Endothelial cell of hepatic sinusoid (primary cell): ENCODE measurements around the gene HS3ST3A1.

Experiments used
- in situ Hi-C: cut with HindIII; loops from 2 replicates; pipeline ENCODE4 v1.10.0; 2017; ENCODE audit warnings: low sequenced_read_pairs

Gene HS3ST3A1

DNA sequence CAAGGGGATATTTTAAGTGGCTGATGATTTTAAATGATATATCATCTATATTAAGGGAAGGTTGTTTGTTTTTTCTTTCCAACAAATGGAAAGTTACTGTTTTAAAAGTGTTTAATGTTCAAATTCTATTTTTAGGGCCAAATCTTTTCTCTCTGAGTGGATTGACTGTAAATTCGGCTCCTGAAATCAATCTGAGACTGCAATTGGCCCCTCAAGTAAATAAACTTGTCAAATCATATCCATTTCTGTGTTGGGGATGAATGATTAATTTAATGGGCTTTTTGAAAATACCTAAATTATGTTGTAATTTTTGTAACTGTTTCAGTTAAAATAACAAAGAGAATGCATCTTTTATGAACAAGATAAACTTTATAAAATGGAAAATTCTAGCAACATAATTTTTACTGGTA is 2.6 kb downstream of the HS3ST3A1 start:
- in situ Hi-C loops: loop anchor here (25.0 kb wide), 1 partner anchor 713 kb away; the partner anchor contains the start of gene HS3ST3B1

DNA sequence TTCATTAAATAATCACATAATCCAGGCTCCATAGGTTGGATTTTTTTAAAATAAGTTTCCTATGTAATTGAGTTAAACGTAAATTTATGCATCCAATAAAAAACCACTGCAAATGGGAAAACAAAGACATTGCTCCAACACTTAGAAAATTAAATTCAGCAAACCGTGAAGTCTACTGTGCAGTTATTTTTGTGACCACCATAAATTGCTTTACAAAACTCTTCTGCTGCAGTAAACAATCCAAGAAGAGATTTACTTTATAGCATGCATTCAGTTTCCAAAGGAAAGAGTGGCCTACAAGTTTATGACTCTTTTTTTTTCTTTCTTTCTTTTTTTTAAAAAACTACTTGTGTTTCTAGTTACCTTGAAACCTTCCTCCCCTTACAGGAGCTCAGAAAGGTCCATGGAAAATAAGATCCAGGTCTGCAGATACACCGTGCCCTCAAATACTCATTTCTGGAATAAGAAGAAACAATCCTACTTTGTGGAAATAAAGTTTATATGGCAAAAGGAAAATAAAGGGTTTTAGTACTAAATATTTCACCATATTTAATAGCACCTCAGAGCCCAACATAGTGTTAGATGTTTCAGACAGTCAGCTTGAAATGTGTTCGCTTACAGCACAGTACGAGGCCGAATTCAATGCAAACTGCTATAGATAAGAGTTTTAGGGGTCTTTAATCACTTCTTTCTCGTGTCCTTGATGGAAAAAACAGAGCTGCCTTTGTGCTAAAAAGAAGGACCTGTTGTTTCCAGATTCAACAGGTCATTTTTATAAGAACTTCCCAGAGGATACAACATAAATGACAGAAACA is 3.2 kb downstream of the HS3ST3A1 start:
- in situ Hi-C loops: loop anchor here (25.0 kb wide), 1 partner anchor 714 kb away; the partner anchor contains the start of gene HS3ST3B1

DNA sequence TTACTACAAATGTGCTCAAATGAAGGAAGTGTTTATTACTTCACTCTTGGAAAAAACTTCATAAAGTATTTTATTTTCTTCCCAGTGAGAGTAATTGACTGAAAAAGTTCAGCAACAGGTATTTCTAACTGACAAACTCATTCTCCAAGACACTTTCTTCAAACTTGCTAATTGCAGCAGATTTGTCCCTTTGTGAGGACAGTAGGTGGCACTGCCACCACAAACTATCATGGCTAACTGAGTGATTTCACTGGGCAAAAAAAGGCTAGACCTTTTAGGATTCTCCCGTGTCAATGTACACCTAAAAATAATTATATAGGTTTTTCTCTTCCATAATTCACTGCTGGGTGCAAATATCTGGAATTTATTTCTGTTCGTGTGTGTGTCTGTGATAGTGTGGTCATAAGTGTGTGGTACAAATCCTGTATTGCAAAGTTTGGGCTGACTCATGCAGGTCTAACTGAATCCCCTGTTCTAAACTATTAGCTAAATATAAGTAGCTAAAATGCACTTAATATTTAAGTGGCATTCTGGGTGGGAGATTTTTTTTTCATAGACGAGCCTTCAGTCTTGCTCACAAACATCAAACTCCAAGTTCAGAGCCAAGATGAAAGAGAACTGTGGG is 3.9 kb downstream of the HS3ST3A1 start:
- in situ Hi-C loops: loop anchor here (25.0 kb wide), 1 partner anchor 714 kb away; the partner anchor contains the start of gene HS3ST3B1

DNA sequence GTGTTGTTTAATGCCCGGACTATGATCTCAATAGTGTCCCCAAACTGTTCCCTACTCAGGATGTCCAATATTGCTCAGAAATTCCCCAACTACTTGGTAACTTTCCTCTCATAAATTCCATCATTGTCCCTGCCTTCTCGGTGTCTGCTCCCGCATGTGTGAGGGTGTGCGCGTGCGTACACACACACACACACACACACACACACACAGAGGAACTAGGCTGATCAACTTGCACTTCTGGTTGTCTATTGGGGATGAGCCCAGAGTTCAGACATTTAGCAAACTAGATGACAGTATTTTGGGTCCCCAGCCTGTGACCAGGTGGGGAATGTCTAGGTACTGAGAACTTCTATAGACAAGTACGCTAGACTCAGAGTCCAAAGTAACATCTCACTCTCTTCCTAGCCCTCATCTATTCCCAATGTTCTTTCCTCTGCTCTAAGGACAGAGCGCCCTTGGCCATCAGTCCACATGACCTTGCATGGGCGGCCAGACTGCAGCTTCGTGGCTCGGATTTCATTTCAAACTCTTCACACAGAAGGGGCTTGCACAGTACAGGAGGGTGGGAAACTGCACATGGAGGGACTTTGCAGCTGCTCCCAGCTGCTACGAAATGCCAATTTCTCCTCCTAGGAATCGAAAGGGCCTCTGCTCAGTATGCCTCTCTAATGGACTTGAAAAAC is 5.3 kb downstream of the HS3ST3A1 start:
- in situ Hi-C loops: loop anchor here (25.0 kb wide), 1 partner anchor 716 kb away; the partner anchor contains the start of gene HS3ST3B1

DNA sequence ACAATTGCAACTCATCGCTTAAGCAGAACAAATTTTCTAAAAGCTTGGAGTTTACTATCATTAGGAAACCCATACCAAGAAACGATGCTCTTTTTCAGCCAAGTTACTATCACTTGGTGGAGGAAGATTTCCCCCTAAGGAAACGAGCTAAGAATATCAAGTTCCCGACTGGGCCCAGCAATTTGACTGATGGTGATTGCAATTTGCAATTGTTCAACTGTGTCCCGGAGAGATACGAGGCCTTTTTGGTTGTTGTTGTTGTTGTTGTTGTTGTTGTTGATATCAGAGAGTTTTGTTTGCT is 6.2 kb downstream of the HS3ST3A1 start:
- in situ Hi-C loops: loop anchor here (25.0 kb wide), 1 partner anchor 717 kb away; the partner anchor contains the start of gene HS3ST3B1

DNA sequence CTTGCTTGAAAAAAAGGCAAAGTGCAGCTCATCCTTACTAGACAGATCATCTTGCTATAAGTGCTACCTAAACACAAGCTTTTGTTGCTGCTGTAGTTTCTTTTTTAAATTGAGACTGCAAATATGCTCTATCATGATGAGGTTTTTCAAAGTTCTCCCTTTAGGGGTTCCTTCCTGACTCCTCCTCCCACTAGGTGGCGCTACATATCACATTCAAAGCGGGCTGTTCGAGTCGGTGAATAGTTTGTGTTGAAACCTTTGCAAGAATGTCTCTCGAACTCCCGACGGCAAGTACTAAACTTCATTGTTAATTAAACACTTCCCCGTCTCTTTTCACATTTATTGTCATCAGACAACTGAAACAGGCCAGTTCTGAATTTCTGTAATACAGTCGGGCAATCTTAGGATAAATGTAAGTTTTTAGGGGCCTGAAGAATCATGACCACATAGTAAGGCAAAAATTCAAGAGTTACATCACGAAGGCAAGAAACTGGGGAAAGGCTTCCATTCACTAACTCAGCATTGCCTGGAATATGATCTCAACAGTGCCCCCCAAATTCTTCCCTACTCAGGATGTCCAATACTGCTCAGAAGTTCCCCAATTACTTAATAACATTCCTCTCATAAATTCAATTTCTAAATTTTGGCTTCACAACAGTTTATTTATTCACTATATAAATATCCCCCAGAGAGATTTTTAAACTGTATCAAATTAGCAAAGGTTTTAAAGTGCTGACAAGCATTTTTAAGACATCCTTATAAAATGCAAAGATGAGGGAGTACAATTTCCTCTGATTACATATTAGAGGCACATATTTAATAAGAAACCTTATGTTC is 6.7 kb downstream of the HS3ST3A1 start:
- in situ Hi-C loops: loop anchor here (25.0 kb wide), 1 partner anchor 717 kb away; the partner anchor contains the start of gene HS3ST3B1

DNA sequence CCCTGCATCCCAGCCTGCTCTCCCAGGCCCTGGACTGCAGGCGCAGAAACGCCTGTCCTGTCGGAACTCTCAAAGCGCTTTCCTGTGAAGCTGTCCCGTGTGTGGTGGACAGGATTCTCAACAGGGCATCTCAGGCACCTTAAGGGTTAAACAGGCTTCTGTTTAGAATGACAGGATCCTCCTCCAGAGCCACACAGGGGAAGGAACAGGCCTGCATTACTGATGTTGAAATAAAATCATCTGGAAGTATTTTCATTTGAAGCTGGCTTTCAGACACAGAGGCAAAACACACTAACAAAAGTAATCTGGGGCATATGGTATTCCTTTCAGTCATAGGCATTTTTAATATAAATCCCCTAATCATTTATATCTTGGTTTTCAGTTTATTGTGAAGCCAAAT is 7.4 kb downstream of the HS3ST3A1 start:
- in situ Hi-C loops: loop anchor here (25.0 kb wide), 1 partner anchor 718 kb away; the partner anchor contains the start of gene HS3ST3B1

DNA sequence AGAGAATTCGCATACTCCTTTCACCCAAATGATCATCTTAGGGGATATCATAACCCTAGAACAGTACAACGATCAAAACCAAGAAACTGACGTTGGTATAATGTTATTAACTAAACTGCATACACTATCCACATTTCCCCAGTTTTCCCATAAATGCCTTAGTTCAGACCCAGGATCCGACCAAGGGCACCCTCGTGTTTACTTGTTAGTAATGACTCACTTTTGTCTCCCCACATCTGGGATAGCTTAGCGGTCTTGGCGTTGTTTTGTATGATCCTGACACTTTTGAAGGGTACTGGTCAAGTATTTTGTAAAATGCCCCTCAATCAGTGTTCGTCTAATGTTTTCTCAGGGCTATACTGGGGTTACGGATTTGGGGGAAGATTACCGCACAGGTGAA is 8.0 kb downstream of the HS3ST3A1 start:
- in situ Hi-C loops: loop anchor here (25.0 kb wide), 1 partner anchor 719 kb away; the partner anchor contains the start of gene HS3ST3B1

DNA sequence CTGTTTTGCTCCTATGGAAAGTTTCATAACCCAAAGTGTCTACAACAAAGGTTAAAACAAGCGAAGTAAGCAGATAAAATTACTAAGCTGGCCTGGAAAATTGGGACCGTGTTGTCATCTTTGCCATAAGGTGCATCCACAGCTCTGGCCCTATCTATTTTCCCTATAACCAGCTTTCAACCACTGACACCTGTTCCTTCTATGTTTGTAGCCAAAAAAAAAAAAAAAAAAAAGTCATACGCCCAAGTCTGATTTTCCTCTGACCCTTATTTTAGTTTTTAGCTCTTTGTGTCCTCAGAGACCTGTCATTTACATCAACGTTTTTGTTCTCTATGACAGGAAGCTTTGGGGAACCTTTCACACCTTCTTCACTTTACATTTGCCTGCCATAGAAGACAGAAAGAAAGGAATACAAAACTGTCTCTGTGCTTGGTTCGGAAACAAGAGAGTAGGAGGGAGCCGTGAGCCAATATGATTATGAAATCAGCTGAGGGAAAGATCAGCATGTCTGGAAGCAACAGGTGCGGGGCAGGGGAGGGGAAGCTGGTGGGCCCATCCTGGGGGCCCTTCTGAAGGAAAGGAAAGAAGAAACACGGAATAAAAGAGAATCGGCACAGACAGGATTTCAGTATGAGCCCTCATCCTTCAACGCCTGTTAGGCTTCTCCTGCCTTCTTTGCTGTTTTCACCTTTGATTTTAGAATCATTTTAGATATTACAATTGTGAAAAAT is 8.5 kb downstream of the HS3ST3A1 start:
- in situ Hi-C loops: loop anchor here (25.0 kb wide), 1 partner anchor 719 kb away; the partner anchor contains the start of gene HS3ST3B1

DNA sequence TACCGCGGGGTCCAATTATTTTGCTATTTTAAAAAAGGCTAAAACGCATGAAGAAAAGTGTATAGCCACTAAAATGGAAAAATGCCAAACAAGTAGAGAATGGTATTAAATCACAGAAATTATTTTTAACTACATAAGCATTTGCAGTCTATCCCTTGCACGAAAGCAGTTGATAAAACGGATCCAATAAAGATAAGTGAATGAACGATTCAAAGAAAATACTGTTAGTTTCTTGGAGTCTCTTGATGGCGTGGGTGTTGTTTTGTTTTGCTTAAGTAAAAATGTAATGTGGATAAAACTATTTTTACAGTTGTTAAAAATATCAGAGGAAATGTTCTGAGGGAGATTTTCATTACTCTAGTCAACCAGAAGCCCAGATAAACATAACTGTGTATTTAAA is 9.3 kb downstream of the HS3ST3A1 start:
- in situ Hi-C loops: loop anchor here (25.0 kb wide), 1 partner anchor 720 kb away; the partner anchor contains the start of gene HS3ST3B1

DNA sequence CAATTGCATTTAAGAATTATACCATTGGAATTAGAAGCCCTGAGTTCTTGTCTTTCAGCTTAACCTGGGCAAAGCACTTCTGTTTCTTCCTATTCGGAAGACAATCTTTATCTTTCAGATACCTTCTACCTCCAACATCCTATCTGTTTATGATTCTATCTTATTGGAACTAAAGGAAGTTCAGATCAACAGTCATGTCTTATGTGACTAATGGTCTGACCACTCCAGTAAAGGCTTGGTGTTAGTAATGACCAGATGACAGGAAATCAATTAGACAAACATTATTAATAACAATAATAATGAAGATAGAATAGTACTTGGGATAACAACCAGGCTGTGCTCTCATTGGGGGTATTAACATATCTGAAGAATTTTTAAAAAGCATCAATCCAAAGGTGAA is 11.3 kb downstream of the HS3ST3A1 start:
- in situ Hi-C loops: loop anchor here (25.0 kb wide), 1 partner anchor 722 kb away; the partner anchor contains the start of gene HS3ST3B1

DNA sequence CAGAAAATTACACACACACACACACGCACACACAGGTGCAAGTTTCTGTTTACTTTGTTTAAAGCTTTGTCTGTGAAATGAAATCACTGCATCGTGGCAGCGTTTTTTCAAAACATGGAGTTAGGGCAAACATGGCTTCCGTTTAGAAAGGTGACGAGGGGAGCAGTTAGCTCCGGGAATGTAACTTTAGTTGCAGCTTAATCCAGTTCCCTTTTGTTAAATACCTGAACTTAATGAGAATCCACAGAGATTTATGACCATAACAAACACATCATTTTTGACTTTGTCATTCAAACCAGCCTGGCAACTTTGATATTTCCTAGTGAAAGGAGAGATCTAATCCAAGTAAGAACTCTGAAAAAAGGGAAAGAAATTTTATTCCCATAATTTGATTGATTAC is 12.1 kb downstream of the HS3ST3A1 start:
- in situ Hi-C loops: loop anchor here (25.0 kb wide), 1 partner anchor 723 kb away; the partner anchor contains the start of gene HS3ST3B1

DNA sequence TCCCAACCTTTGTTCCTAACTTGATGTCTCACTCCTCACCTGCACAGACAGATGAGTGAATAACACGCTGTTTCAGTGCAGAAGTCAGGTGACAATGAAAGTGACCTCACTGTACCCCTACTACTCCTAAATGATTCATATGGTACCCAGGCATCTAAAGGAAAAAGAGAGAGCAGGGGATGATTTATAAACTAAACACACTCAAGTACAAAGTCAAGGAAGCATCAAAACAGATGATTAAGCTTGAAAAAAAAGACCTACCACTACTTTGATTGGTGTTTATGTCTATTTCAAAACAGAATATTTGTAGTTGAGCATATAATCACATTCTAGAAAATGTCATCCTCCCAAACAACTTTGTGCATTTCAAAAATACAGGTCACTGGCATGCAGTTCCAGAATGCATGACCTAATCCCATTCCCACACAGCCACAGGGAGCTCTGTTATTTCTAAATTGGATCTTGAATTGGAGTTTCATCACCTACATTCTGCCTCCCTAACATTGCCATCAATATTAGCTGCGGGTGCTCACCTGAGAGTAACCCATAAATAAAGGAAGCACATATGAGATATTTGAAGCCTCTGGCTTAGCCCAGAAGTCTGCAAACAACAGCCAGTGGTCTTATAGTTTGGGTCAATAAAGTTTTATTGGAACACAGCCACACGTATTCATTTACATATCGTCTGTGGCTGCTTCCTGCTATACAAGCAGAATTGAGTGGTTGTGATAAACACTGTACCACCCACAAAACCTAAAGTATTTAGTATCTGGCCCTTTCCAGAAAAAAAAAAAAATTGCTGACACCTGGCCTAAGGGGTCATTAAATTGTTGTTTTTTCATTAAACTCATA is 14.0 kb downstream of the HS3ST3A1 start:
- in situ Hi-C loops: loop anchor here (25.0 kb wide), 1 partner anchor 725 kb away; the partner anchor contains the start of gene HS3ST3B1

DNA sequence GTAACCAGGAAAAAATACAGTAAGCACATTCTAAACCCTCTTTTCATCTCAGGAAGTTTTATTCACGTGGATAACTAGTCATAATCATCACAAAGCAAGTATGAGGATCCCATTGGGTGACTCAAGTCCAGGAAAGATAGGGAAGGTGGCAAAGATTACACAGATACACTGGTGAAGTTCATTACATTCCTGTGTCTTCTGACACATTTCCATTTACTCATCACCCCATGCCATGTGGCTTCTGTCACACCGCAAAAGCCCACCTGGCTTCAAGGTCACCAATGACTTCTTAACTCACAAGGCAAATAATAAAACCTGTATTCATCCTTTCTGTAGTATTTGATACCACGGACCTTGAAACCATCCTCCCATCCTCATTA is 17.0 kb downstream of the HS3ST3A1 start:
- in situ Hi-C loops: loop anchor here (25.0 kb wide), 1 partner anchor 728 kb away; the partner anchor contains the start of gene HS3ST3B1

DNA sequence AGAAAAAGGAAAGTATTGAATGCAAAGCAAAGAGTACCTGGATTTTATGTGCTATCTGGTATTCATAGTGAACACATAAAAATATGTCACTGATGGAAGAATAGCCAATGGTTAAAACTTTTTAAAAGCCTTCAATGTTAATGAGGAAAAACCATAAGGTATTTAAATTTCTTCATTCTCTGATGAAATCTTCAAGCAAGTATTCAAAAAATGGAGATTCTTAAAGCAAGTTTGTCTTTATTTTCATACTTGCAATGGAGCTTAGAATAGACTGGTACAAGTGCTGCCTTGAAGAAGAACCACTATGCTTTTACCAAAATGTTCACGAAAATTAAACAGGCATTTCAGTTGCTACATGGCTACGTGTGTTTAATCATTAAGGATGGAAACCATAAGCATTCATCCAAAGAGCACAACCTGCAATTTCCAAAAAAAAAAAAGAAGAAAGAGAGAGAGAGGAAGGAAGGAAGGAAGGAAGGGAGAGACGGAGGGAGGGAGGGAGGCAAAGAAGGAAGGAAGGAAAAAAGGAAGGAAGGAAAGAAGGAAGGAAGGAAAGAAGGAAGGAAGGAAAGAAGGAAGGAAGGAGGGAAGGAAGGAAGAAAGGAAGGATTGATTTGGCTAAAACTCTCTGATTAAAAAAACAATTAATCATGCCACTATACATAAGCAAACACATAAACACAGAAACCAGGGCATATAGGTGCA is 17.6 kb downstream of the HS3ST3A1 start:
- in situ Hi-C loops: loop anchor here (25.0 kb wide), 1 partner anchor 728 kb away; the partner anchor contains the start of gene HS3ST3B1

DNA sequence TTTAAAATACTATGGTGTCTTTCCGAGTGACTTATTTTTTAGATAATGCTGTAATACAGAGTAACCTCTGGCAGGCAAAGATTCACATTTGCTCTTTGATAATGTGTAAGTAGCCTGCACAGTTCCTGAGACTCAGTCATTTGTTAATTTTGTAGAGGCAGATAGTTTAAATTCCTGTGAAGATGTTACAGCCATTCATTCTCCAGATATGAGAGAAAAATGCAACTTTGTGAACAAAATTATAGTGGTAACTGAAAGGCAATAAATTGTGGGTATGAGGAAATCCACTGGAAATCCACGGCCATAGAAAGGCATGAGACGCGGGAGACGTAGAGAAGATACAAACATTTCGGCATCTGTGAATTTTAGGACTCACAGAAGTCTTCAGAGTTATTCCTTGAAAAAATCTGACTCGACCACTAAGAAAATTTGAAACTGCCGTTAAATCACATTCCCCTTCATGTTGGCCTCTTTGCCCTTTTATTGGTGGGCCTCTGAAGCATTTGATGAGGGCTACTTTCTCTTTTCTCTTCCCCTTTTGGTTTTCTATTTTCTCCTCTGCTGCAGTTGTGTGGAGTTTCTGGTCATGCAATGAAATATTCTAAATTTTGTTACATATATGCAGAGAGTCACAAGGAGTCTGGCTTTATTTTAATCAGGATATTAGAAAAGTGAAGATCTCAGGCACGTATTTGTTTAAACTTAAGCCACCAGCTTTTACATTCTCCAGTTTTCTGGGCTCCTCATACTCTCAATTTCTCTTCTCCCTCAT is 18.8 kb downstream of the HS3ST3A1 start:
- in situ Hi-C loops: loop anchor here (25.0 kb wide), 1 partner anchor 729 kb away; the partner anchor contains the start of gene HS3ST3B1

DNA sequence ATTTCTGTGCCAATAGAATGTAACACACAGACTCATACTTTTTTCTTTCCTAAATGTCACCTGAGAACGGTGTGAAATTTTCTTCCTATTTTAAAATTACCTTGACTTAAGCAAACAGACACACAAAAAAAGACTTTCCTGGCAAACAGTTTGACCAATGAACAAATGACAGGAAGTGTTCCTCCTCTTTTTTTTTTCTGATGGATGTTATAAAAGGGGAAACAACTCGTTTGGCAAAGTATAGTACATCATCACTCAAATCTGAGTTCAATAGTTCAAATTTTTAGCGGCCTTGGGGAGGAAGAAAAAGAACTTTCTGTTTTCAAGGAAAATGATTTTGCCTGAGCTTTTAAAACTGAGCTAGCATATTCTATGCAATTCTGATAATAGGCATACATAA is 19.8 kb downstream of the HS3ST3A1 start:
- in situ Hi-C loops: loop anchor here (25.0 kb wide), 1 partner anchor 730 kb away; the partner anchor contains the start of gene HS3ST3B1
